A549 (cell line): ENCODE data around the gene RAVER1. TPM values are rescaled to one million over a fixed set of nuclear protein-coding genes. Genes with fewer than 3 reads are reported as not detected.

Experiments used
- ATAC-seq, 2 experiments: fragments of 200-7000 bp in 1 of 2; fragments of >200 bp in 1 of 2; cut with Nextera tagmentation in 1 of 2; cut with Tn5 transposase in 1 of 2; 3 replicates each; pipeline versions ENCODE4 v1.8.0 to v1.9.1; 2018 to 2020; ENCODE audit warnings: mild to moderate bottlenecking in 1 of 2, moderate library complexity in 1 of 2
- CTCF ChIA-PET: fragments of 300-600 bp; sonication (Branson Sonifier 250); formaldehyde crosslinking; extraction: SDS; loops from one replicate; lab custom pipeline; 2021; ENCODE audit warnings: antibody characterized with exemption, inconsistent platforms; lab: Yijun Ruan, JAX
- POLR2A ChIA-PET: fragments of 350-600 bp; formaldehyde crosslinking; extraction: SDS; loops from one replicate; lab custom pipeline; 2021; ENCODE audit warnings: antibody characterized with exemption, inconsistent platforms; lab: Yijun Ruan, JAX
- DNase-seq, 2 experiments: peaks; one replicate each; pipeline versions ENCODE4 v3.0.0 to v3.0.0-alpha.2; 2011 to 2016; ENCODE audit warnings: low read depth in 1 of 2, low spot score in 1 of 2
- FAIRE-seq: peaks from 2 replicates; lab custom pipeline; 2011; peaks lifted over from hg19 to GRCh38; lab: Jason Lieb, UNC
- H3K27ac ChIP-seq, 2 experiments: fragments of >200 bp; sonication (Bioruptor Twin); formaldehyde crosslinking; 3 replicates each; pipeline ENCODE4 v1.5.1; 2016 to 2017
- H3K4me1 ChIP-seq: fragments of >200 bp; sonication (Bioruptor Twin); formaldehyde crosslinking; 3 replicates; pipeline ENCODE4 v1.6.1; 2016
- H3K4me2 ChIP-seq: fragments of >200 bp; sonication (Bioruptor Twin); formaldehyde crosslinking; 3 replicates; pipeline ENCODE4 v1.6.1; 2016
- H3K4me3 ChIP-seq: fragments of >200 bp; sonication (Bioruptor Twin); formaldehyde crosslinking; 3 replicates; pipeline ENCODE4 v1.5.1; 2016
- H3K9me3 ChIP-seq: fragments of >200 bp; sonication (Bioruptor Twin); formaldehyde crosslinking; 3 replicates; pipeline ENCODE4 v1.6.1; 2016
- ATOH8 ChIP-seq: fragments of 250-450 bp; sonication (Bioruptor Pico); IDR thresholded peaks from 2 replicates; pipeline ENCODE4 v1.5.0; 2020; ENCODE audit warnings: low read depth, mild to moderate bottlenecking, moderate library complexity
- BHLHE40 ChIP-seq: IDR thresholded peaks from 2 replicates; pipeline ENCODE4 v1.6.1; 2012; ENCODE audit warnings: low read depth, low read length, inconsistent platforms
- CBX2 ChIP-seq: fragments of 200-600 bp; sonication (generic); IDR thresholded peaks from 2 replicates; pipeline ENCODE4 v1.6.1; 2016; ENCODE audit warnings: low read depth, mild to moderate bottlenecking, borderline replicate concordance
- CEBPB ChIP-seq, 2 experiments: fragments of >200 bp in 1 of 2; sonication (Bioruptor Twin) in 1 of 2; formaldehyde crosslinking in 1 of 2; IDR thresholded peaks; 2 replicates each; pipeline ENCODE4 v1.6.1; 2012 to 2016
- CHD4 ChIP-seq: fragments of 200-600 bp; sonication (generic); IDR thresholded peaks from 2 replicates; pipeline ENCODE4 v1.6.1; 2016; ENCODE audit warnings: antibody characterized with exemption, mild to moderate bottlenecking, borderline replicate concordance
- CTCF ChIP-seq: fragments of >200 bp; sonication (Bioruptor Twin); formaldehyde crosslinking; IDR thresholded peaks from 3 replicates; pipeline ENCODE4 v1.5.1; 2016
- EHMT2 ChIP-seq: fragments of 200-600 bp; sonication (generic); IDR thresholded peaks from 2 replicates; pipeline ENCODE4 v1.6.1; 2016; ENCODE audit warnings: antibody characterized with exemption, low read depth, mild to moderate bottlenecking, moderate library complexity
- ESRRA ChIP-seq: fragments of 150-350 bp; IDR thresholded peaks from 2 replicates; pipeline ENCODE4 v1.6.1; 2014; ENCODE audit warnings: mild to moderate bottlenecking, low read length, borderline replicate concordance
- FOXS1 ChIP-seq: fragments of 250-450 bp; sonication (Bioruptor Pico); IDR thresholded peaks from 2 replicates; pipeline ENCODE4 v1.5.0; 2020; ENCODE audit warnings: mild to moderate bottlenecking, moderate library complexity
- HMGXB4 ChIP-seq: fragments of 250-450 bp; sonication (Bioruptor Pico); IDR thresholded peaks from 2 replicates; pipeline ENCODE4 v1.5.0; 2021; ENCODE audit warnings: mild to moderate bottlenecking, moderate library complexity, borderline replicate concordance
- JUN ChIP-seq, 2 experiments: fragments of >200 bp; sonication (Bioruptor Twin); formaldehyde crosslinking; IDR thresholded peaks; 2 replicates in 1 of 2; 3 replicates in 1 of 2; pipeline ENCODE4 v1.6.1; 2016 to 2017
- KDM1A ChIP-seq: fragments of 200-600 bp; sonication (generic); IDR thresholded peaks from 2 replicates; pipeline ENCODE4 v1.6.1; 2016; ENCODE audit warnings: low read depth, mild to moderate bottlenecking
- MAFK ChIP-seq: fragments of 450-650 bp; IDR thresholded peaks from 2 replicates; pipeline ENCODE4 v1.6.1; 2014; ENCODE audit not compliant: partially characterized antibody
- NFE2L2 ChIP-seq: fragments of 150-350 bp; conservative IDR thresholded peaks from 2 replicates; pipeline ENCODE4 v1.6.1; 2014; ENCODE audit warnings: low read length
- NR3C1 ChIP-seq: fragments of >200 bp; sonication (Bioruptor Twin); formaldehyde crosslinking; IDR thresholded peaks from 3 replicates; pipeline ENCODE4 v1.6.1; 2017
- POLR2A ChIP-seq: IDR thresholded peaks from 2 replicates; pipeline ENCODE4 v1.6.1; 2012; ENCODE audit warnings: mild to moderate bottlenecking, low read length
- RCOR1 ChIP-seq: fragments of 150-350 bp; IDR thresholded peaks from 2 replicates; pipeline ENCODE4 v1.6.1; 2014; ENCODE audit warnings: antibody characterized with exemption, low read length, low read depth
- TFCP2L1 ChIP-seq: fragments of 250-450 bp; sonication (Bioruptor Pico); IDR thresholded peaks from 2 replicates; pipeline ENCODE4 v1.5.0; 2021; ENCODE audit warnings: mild to moderate bottlenecking
- TP53 ChIP-seq: fragments of 250-450 bp; sonication (Bioruptor Pico); IDR thresholded peaks from 2 replicates; pipeline ENCODE4 v1.5.0; 2021; ENCODE audit warnings: mild to moderate bottlenecking, moderate library complexity
- USF2 ChIP-seq: fragments of 450-650 bp; IDR thresholded peaks from 2 replicates; pipeline ENCODE4 v1.6.1; 2014; ENCODE audit warnings: antibody characterized with exemption
- ZC3H11A ChIP-seq: fragments of 450-650 bp; IDR thresholded peaks from 2 replicates; pipeline ENCODE4 v1.6.1; 2014; ENCODE audit warnings: antibody characterized with exemption, mild to moderate bottlenecking
- WGBS: methylation state at CpG from one replicate; pipeline ENCODE4 v1.1.6; 2017; ENCODE audit errors: missing lambda C conversion rate; 5-methylcytosine and 5-hydroxymethylcytosine counted together
- polyA plus RNA-seq, 4 experiments: library from polyadenylated mRNA; depleted of rRNA in 3 of 4; stranded (reverse); fragments of >200 nt; fragmentation: RNase III in 1 of 4; extraction: RNeasy Plus Mini Kit Qiagen cat#74134 plus additional on column Dnase treatment in 1 of 4; gene quantifications; 2 replicates in 3 of 4; 3 replicates in 1 of 4; pipeline ENCODE4 v1.2.3, GENCODE V29; 2011 to 2017

Gene RAVER1
- polyA plus RNA-seq, 2 of the 4 experiments (the other 2 are of a cell fraction) = 1.8 to 22.1 TPM

- no peak for TF ChIP-seq NR3C1
- TF ChIP-seq NFE2L2 = no peak
- no peak for TF ChIP-seq TP53 (CRISPR knock-in tag)
- no peak for TF ChIP-seq CHD4
- TF ChIP-seq ESRRA = no peak
- no peak for TF ChIP-seq FOXS1
- TF ChIP-seq, all 56 proteins: peak for 0
- CTCF ChIA-PET = interaction anchor here (1.1 to 2.5 kb wide), 5 partner anchors 13 to 106 kb away, joined by 3 to 10 read pairs (median 5); partner anchors contain the start of gene TYK2
- 83% methylated on average over 3 of the region's 4 CpGs for WGBS
- Histone ChIP-seq H3K4me1 (peaks cover 13% of the 10 kb centered on the region), H3K4me2 (no peak overlapping the region), H3K9me3 (no peaks in the 10 kb centered on the region), H3K4me3 (no peak overlapping the region), H3K27ac (no peak overlapping the region)
- ATAC-seq (no peak), FAIRE-seq (no peak), DNase-seq (no peak)
- POLR2A ChIA-PET = no interaction called here
Observed at GRCh38 chr19:10285393-10285792, 47.9 kb downstream of the RAVER1 start.

- WGBS = 100% methylated on average over 6 of the region's 13 CpGs
- Histone ChIP-seq H3K9me3 (no peaks in the 10 kb centered on the region), H3K27ac (no peak overlapping the region), H3K4me2 (no peak overlapping the region), H3K4me1 (peaks cover 8% of the 10 kb centered on the region; the same call in 1 of the 3 replicates), H3K4me3 (no peak overlapping the region)
- no peak for ATAC-seq
- TF ChIP-seq POLR2A = no peak
- no peak for TF ChIP-seq JUN (IDR thresholded peaks at IDR 0.05)
- TF ChIP-seq ZC3H11A = no peak
- no peak for TF ChIP-seq TFCP2L1 (CRISPR knock-in tag)
- TF ChIP-seq CEBPB (IDR thresholded peaks at IDR 0.05) = no peak
- TF ChIP-seq USF2 = no peak
- TF ChIP-seq CTCF = no peak
- TF ChIP-seq RCOR1 = no peak
- FAIRE-seq = no peak
- POLR2A ChIA-PET = no interaction called here
- DNase-seq = no peak
- CTCF ChIA-PET = interaction anchor here (1.0 to 2.5 kb wide), 4 partner anchors 15 to 106 kb away, joined by 3 to 10 read pairs (median 4); no protein-coding TSS in a partner anchor
Observed at GRCh38 chr19:10284960-10285278, 48.4 kb downstream of the RAVER1 start.

- TF ChIP-seq JUN (IDR thresholded peaks at IDR 0.05) (no peak), CBX2 (no peak), HMGXB4 (CRISPR knock-in tag) (no peak), ATOH8 (CRISPR knock-in tag) (no peak), BHLHE40 (no peak), KDM1A (no peak), EHMT2 (no peak), POLR2A (no peak), CHD4 (no peak), MAFK (no peak), CEBPB (IDR thresholded peaks at IDR 0.05) (no peak)
- POLR2A ChIA-PET = no interaction called here
- 91% methylated on average over 23 of the region's 34 CpGs for WGBS
Observed at GRCh38 chr19:10284065-10284959, 49.0 kb downstream of the RAVER1 start.

More at GRCh38 chr19:10284065-10284959, 49.0 kb downstream of the RAVER1 start:
- DNase-seq = no peak
- no peak overlapping the region for H3K4me2 ChIP-seq
- CTCF ChIA-PET = interaction anchor here (1.0 to 4.5 kb wide), 4 partner anchors 14 to 134 kb away, joined by 3 to 15 read pairs (median 4); partner anchors contain the start of gene ICAM1
- H3K4me1 ChIP-seq = peaks cover 8% of the 10 kb centered on the region; the same call in 1 of the 3 replicates
- no peak for ATAC-seq
- FAIRE-seq = no peak
- no peak overlapping the region for H3K27ac ChIP-seq
- H3K4me3 ChIP-seq = no peak overlapping the region
- no peaks in the 10 kb centered on the region for H3K9me3 ChIP-seq
